Smooth muscle cell (in vitro differentiated cells): ENCODE data around the gene TSHZ2. TPM values are rescaled to one million over a fixed set of nuclear protein-coding genes. Genes with fewer than 3 reads are reported as not detected.

Experiments
- DNase-seq: peaks from one replicate; lab custom pipeline; 2025; ENCODE audit not compliant: unreplicated experiment; lab: John Stamatoyannopoulos, UW
- H2AFZ ChIP-seq: fragments of 200-600 bp; sonication (generic); 2 replicates; pipeline ENCODE4 v1.6.0; 2016; ENCODE audit warnings: antibody characterized with exemption, low read depth, mild to moderate bottlenecking
- H3F3A ChIP-seq: fragments of 200-600 bp; sonication (generic); 2 replicates; pipeline ENCODE4 v1.6.0; 2017; ENCODE audit warnings: antibody characterized with exemption, low read depth
- H3K27ac ChIP-seq: fragments of 200-600 bp; sonication (generic); 2 replicates; pipeline ENCODE4 v1.5.1; 2016; ENCODE audit warnings: low read depth, mild to moderate bottlenecking
- H3K27me3 ChIP-seq: fragments of 200-600 bp; sonication (generic); 2 replicates; pipeline ENCODE4 v1.6.1; 2016; ENCODE audit warnings: low read depth, mild to moderate bottlenecking
- H3K36me3 ChIP-seq: fragments of 200-600 bp; sonication (generic); 2 replicates; pipeline ENCODE4 v1.5.1; 2016; ENCODE audit warnings: low read depth
- H3K4me1 ChIP-seq: fragments of 200-600 bp; sonication (generic); 2 replicates; pipeline ENCODE4 v1.5.1; 2016; ENCODE audit warnings: low read depth
- H3K4me2 ChIP-seq: fragments of 200-600 bp; sonication (generic); 2 replicates; pipeline ENCODE4 v1.6.0; 2016; ENCODE audit warnings: mild to moderate bottlenecking
- H3K4me3 ChIP-seq: fragments of 200-600 bp; sonication (generic); 2 replicates; pipeline ENCODE4 v1.5.1; 2016; ENCODE audit warnings: mild to moderate bottlenecking
- H3K79me2 ChIP-seq: fragments of 200-600 bp; sonication (generic); 2 replicates; pipeline ENCODE4 v1.6.0; 2016; ENCODE audit warnings: low read depth, mild to moderate bottlenecking
- H3K9ac ChIP-seq: fragments of 200-600 bp; sonication (generic); 2 replicates; pipeline ENCODE4 v1.6.0; 2016; ENCODE audit warnings: low read depth
- H3K9me3 ChIP-seq: fragments of 200-600 bp; sonication (generic); replicated peaks from 2 replicates; pipeline ENCODE4 v1.5.1; 2016; ENCODE audit warnings: low read depth
- H4K20me1 ChIP-seq: fragments of 200-600 bp; sonication (generic); 2 replicates; pipeline ENCODE4 v1.6.0; 2016; ENCODE audit warnings: low read depth
- WGBS: methylation state at CpG from one replicate; pipeline ENCODE4 v1.1.7; 2016; ENCODE audit warnings: low lambda C conversion rate; 5-methylcytosine and 5-hydroxymethylcytosine counted together
- polyA plus RNA-seq: library from polyadenylated mRNA; unstranded; fragments of >200 nt; fragmentation: Nextera tagmentation; extraction: Ambion mirVana; gene quantifications from 2 replicates; pipeline ENCODE4 v1.2.1, GENCODE V29; 2016
- total RNA-seq: library from RNA; depleted of rRNA; stranded (reverse); fragments of >200 nt; gene quantifications from 2 replicates; pipeline ENCODE4 v1.2.3, GENCODE V29; 2014
- TF ChIP-seq, protein P1 (sequence below): fragments of 200-600 bp; sonication (generic); IDR thresholded peaks from 2 replicates; pipeline ENCODE4 v1.5.1; 2017; ENCODE audit warnings: borderline replicate concordance, mild to moderate bottlenecking, antibody characterized with exemption; ENCODE audit not compliant: insufficient read depth, poor library complexity, severe bottlenecking

The TSHZ2 gene
- total and polyA plus RNA-seq, 2 experiments from 2014 or later: 4.8 to 6.6 TPM

DNA sequence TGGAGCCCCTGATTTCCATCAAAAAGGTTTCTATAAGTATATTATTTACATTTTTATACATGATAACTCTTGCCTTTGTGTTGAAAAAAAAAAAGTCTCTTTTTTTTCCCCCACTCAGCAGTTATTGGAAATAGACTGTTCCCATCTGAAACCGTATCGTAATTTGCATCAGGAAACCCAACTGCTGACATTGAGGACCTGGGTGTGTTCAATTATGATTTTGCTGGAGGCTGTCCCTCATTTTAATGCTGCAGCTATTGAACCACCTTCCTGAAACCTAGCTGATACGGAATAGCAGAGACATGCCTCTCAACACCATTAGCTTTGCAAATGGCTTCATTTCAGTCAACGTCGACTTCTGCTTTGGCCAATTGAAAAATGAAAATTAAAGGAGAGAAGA lies 522.6 kb downstream of the TSHZ2 start:
- H2AFZ ChIP-seq: no peak overlapping the region
- no peak overlapping the region for H3K27ac ChIP-seq
- 92% methylated on average over 5 of the region's 5 CpGs for WGBS
- no peaks in the 10 kb centered on the region for H4K20me1 ChIP-seq
- H3K4me1 ChIP-seq: no peaks in the 10 kb centered on the region
- peaks cover 3% of the 10 kb centered on the region for H3F3A ChIP-seq
- no peak overlapping the region for H3K9ac ChIP-seq
- no peak for DNase-seq
- H3K9me3 ChIP-seq: no peaks in the 10 kb centered on the region
- H3K27me3 ChIP-seq: no peaks in the 10 kb centered on the region
- no peaks in the 10 kb centered on the region for H3K36me3 ChIP-seq
- peak overlapping the region; percentile 70 for H3K4me2 ChIP-seq
- H3K4me3 ChIP-seq: no peak overlapping the region
- no peaks in the 10 kb centered on the region for H3K79me2 ChIP-seq
- TF ChIP-seq, protein P1, sequence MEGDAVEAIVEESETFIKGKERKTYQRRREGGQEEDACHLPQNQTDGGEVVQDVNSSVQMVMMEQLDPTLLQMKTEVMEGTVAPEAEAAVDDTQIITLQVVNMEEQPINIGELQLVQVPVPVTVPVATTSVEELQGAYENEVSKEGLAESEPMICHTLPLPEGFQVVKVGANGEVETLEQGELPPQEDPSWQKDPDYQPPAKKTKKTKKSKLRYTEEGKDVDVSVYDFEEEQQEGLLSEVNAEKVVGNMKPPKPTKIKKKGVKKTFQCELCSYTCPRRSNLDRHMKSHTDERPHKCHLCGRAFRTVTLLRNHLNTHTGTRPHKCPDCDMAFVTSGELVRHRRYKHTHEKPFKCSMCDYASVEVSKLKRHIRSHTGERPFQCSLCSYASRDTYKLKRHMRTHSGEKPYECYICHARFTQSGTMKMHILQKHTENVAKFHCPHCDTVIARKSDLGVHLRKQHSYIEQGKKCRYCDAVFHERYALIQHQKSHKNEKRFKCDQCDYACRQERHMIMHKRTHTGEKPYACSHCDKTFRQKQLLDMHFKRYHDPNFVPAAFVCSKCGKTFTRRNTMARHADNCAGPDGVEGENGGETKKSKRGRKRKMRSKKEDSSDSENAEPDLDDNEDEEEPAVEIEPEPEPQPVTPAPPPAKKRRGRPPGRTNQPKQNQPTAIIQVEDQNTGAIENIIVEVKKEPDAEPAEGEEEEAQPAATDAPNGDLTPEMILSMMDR: no peak

GRCh38 chr20:53495398-53496092 lies 523.4 kb downstream of the TSHZ2 start:
- Histone ChIP-seq H3F3A (peaks cover 3% of the 10 kb centered on the region), H3K27ac (no peak overlapping the region), H3K4me2 (peak overlapping the region; percentile 70), H3K79me2 (no peaks in the 10 kb centered on the region), H3K9ac (no peak overlapping the region), H3K9me3 (no peaks in the 10 kb centered on the region), H3K4me3 (no peak overlapping the region), H3K4me1 (no peaks in the 10 kb centered on the region), H3K36me3 (no peaks in the 10 kb centered on the region), H2AFZ (no peak overlapping the region), H3K27me3 (no peaks in the 10 kb centered on the region), H4K20me1 (no peaks in the 10 kb centered on the region)
- no peak for DNase-seq
- TF ChIP-seq, protein P1: no peak
- 40% methylated on average over 14 of the region's 14 CpGs for WGBS

- TF ChIP-seq, protein P1: no peak
- Histone ChIP-seq H2AFZ (no peak overlapping the region), H3K79me2 (no peaks in the 10 kb centered on the region), H3K9me3 (no peaks in the 10 kb centered on the region), H3K4me2 (no peak overlapping the region), H3K4me3 (no peak overlapping the region), H3K27ac (no peak overlapping the region), H3K4me1 (no peaks in the 10 kb centered on the region), H3K36me3 (no peaks in the 10 kb centered on the region), H3K9ac (no peak overlapping the region), H4K20me1 (no peaks in the 10 kb centered on the region), H3F3A (peaks cover 3% of the 10 kb centered on the region), H3K27me3 (no peaks in the 10 kb centered on the region)
- DNase-seq: no peak
- 99% methylated on average over 3 of the region's 3 CpGs for WGBS
Measured at GRCh38 chr20:53497246-53497645, 525.1 kb downstream of the TSHZ2 start.

- Histone ChIP-seq H3K9me3 (no peaks in the 10 kb centered on the region), H2AFZ (no peak overlapping the region), H3K27me3 (no peaks in the 10 kb centered on the region), H3K4me1 (no peaks in the 10 kb centered on the region), H4K20me1 (no peaks in the 10 kb centered on the region), H3K4me2 (no peak overlapping the region), H3K9ac (no peak overlapping the region), H3F3A (peaks cover 3% of the 10 kb centered on the region), H3K79me2 (no peaks in the 10 kb centered on the region), H3K36me3 (no peaks in the 10 kb centered on the region), H3K27ac (no peak overlapping the region), H3K4me3 (no peak overlapping the region)
- TF ChIP-seq, protein P1: no peak
- no peak for DNase-seq
- WGBS: 95% methylated on average over 5 of the region's 5 CpGs
Measured at GRCh38 chr20:53498341-53498740, 526.2 kb downstream of the TSHZ2 start.
